ENCODE data around the gene B3GALNT1.
"Not testable (repeated sequence)": the region's sequence is repeated elsewhere in the genome, so short reads cannot be mapped to it uniquely, and the experiment has no call there.

The B3GALNT1 gene

GRCh38 chr3:161043336-161044035 lies 61.7 kb downstream of the B3GALNT1 start:
- FAIRE-seq (peak; percentile 76), DNase-seq (ENCODE audit: insufficient read length, low spot score) (peak; percentile 12)

DNA sequence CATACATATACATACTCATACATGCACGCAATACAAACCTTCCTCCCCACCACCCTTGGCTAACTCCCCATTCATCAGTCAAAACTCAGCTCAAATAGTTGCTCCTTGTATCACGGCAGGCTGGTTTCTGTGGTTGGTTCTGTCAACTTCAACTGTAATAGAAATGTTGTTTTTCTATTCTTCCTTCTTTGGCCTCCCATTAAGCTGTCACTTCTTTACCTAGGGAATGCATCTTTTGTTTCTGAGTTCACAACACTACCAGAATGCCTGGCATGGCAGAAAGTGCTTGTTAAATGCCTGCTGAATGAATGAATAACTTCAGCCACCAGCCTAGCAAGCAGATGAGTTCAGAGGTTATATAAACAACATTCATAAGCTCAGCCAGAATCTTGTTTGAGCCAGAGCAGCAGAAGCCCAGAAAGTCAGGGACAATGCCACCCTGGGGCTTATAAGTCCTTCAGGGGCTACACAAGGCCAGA lies 63.1 kb downstream of the B3GALNT1 start:
- no peak for DNase-seq (ENCODE audit: insufficient read length, low spot score)
- peak; percentile 70 for FAIRE-seq
- peak; percentile 22 for TF ChIP-seq PAX5 (IDR thresholded peaks at IDR 0.05; ENCODE audit: insufficient read depth, low read length, severe bottlenecking)
- peak; percentile 71 for TF ChIP-seq POU2F2 (IDR thresholded peaks at IDR 0.05; ENCODE audit: low read depth, low read length)
- no peak; the same call in 1 of the 2 replicates for TF ChIP-seq POLR2AphosphoS5 (IDR thresholded peaks at IDR 0.05; ENCODE audit: low read depth, low read length)

More at GRCh38 chr3:161043336-161044035, 61.7 kb downstream of the B3GALNT1 start:
- TF ChIP-seq TAF1 (IDR thresholded peaks at IDR 0.05; ENCODE audit: low read depth, low read length) (no peak), POLR2AphosphoS5 (IDR thresholded peaks at IDR 0.05; ENCODE audit: low read depth, low read length) (no peak), PAX5 (IDR thresholded peaks at IDR 0.05; ENCODE audit: insufficient read depth, low read length, severe bottlenecking) (no peak), POU2F2 (IDR thresholded peaks at IDR 0.05; ENCODE audit: low read depth, low read length) (no peak), POLR2A (IDR thresholded peaks at IDR 0.05; ENCODE audit: low read depth, low read length) (no peak; the same call in 1 of the 2 replicates), SPI1 (IDR thresholded peaks at IDR 0.05; ENCODE audit: low read depth, low read length) (no peak)

GRCh38 chr3:161038725-161039124 lies 66.4 kb downstream of the B3GALNT1 start:
- TF ChIP-seq PAX5 (IDR thresholded peaks at IDR 0.05; ENCODE audit: insufficient read depth, low read length, severe bottlenecking) (no peak), TAF1 (IDR thresholded peaks at IDR 0.05; ENCODE audit: low read depth, low read length) (no peak), POLR2AphosphoS5 (IDR thresholded peaks at IDR 0.05; ENCODE audit: low read depth, low read length) (no peak), SPI1 (IDR thresholded peaks at IDR 0.05; ENCODE audit: low read depth, low read length) (no peak), POLR2A (IDR thresholded peaks at IDR 0.05; ENCODE audit: low read depth, low read length) (no peak), POU2F2 (IDR thresholded peaks at IDR 0.05; ENCODE audit: low read depth, low read length) (no peak)
- FAIRE-seq = no peak
- no peak for DNase-seq (ENCODE audit: insufficient read length, low spot score)

- no peak for DNase-seq (ENCODE audit: insufficient read length, low spot score)
- no peak for FAIRE-seq
- no peak for TF ChIP-seq POU2F2 (IDR thresholded peaks at IDR 0.05; ENCODE audit: low read depth, low read length)
- TF ChIP-seq TAF1 (IDR thresholded peaks at IDR 0.05; ENCODE audit: low read depth, low read length) = no peak
- no peak for TF ChIP-seq POLR2A (IDR thresholded peaks at IDR 0.05; ENCODE audit: low read depth, low read length)
- no peak for TF ChIP-seq PAX5 (IDR thresholded peaks at IDR 0.05; ENCODE audit: insufficient read depth, low read length, severe bottlenecking)
- TF ChIP-seq SPI1 (IDR thresholded peaks at IDR 0.05; ENCODE audit: low read depth, low read length) = no peak
- TF ChIP-seq POLR2AphosphoS5 (IDR thresholded peaks at IDR 0.05; ENCODE audit: low read depth, low read length) = no peak
Measured at GRCh38 chr3:161035711-161036110, 69.4 kb downstream of the B3GALNT1 start.

GRCh38 chr3:161034913-161035550 lies 70.1 kb downstream of the B3GALNT1 start:
- FAIRE-seq = peak; percentile 94
- not testable (repeated sequence) for DNase-seq (ENCODE audit: insufficient read length, low spot score)
- peak; percentile 52; the same call in 1 of the 2 replicates for TF ChIP-seq SPI1 (IDR thresholded peaks at IDR 0.05; ENCODE audit: low read depth, low read length)

Measured in GM12891 (cell line).